Smooth muscle cell of the coronary artery (primary cell): ENCODE measurements around the gene LCN6. TPM values are rescaled to one million over a fixed set of nuclear protein-coding genes. Genes with fewer than 3 reads are reported as not detected.

ENCODE experiments used
- total RNA-seq: library from RNA; depleted of rRNA; stranded (reverse); fragments of >200 nt; gene quantifications from 2 replicates; pipeline ENCODE4 v1.2.3, GENCODE V29; 2014; ENCODE audit warnings: low replicate concordance

Gene LCN6, protein sequence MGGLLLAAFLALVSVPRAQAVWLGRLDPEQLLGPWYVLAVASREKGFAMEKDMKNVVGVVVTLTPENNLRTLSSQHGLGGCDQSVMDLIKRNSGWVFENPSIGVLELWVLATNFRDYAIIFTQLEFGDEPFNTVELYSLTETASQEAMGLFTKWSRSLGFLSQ
- total RNA-seq: not detected in 2 replicates

DNA sequence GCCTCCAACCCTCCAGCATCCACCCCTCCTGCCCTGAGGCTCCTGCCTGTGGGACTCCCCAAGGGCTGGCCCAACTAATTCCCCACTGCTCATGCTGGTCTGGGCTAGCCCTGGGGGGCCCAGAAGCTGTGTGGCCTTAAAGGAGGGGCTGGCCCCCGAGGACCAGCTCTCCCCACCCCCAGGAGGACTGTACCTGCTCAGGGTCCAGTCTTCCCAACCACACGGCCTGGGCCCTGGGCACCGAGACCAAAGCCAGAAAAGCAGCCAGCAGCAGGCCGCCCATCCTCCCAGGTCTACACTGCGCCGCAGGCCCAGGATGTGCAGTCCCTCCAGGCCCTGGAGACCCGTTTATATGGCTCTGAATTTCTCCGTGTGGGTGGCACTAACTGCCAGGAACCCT lies at the start of gene LCN6:
Gene LCN6, minus strand, starts transcription at position 325 of the 400 bp plus-strand sequence. Its CDS starts 42 bp downstream, at position 283.

DNA sequence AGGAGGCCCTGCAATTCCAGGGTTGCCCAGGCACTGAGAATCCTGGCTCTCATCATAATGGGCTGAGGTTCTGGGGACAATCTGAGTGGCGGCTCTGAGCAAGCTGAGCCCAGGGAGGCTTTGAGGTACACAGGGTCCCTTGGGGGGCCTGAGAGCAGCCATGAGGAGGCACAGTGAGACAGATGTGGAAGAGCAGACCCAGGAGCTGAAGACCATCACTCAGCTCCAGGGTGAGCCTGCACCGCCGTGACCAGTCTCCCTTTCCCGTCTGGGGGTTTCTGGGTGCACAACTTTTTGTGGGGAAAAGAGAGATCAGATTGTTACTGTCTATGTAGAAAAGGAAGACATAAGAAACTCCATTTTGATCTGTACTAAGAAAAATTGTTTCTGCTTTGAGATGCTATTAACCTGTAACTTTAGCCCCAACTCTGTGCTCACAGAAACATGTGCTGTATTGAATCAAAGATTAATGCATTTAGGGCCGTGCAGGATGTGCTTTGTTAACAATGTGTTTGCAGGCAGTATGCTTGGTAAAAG lies 48.0 kb upstream of the LCN6 start, which contains the start of gene CCDC183:
Gene CCDC183, plus strand, starts transcription at position 101 of the 537 bp plus-strand sequence. Its CDS starts 60 bp downstream, at position 161.

DNA sequence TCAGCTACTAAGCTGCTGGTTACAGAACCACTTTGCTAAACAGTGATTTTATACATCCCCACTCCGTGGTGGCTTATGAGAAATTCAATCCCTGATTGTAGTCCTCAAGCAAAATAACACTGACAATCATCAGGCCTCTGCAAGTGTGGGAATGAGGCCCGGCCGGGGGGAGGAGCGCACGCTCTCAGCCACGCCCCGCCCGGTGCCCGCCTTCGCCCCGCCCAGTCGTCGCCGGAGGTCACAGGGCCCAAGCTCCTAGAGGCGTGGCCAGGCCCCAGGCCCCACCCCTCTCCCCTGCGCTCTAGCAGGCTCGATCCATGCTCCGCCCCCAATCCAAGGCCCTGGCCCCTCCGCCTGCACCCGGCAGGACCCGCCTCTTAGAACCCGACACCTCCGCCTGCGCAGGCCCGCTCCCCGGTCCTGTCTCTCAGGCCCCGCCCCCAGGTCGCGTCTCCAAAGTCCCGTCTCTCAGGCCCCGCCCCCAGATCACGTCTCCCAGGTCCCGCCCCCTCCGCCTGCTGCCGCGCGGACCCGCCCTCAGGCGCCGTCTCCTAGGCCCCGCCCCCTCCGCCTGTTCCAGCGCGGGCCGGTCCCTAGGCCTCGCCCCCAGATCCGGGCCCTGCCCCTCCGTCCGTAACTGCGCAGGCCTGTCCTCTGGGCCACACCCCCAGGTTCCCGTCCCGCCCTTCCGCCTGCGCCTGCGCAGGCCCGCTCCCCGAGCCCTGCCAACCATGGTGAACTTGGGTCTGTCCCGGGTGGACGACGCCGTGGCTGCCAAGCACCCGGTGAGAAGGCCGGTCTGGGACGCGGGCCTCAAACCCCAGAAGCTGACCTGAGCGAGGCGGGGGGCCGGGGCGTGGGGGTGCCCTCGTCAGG lies 42.6 kb upstream of the LCN6 start, which contains the start of gene TMEM141:
Gene TMEM141, plus strand, starts transcription at position 705 of the 876 bp plus-strand sequence. Its CDS starts 27 bp downstream, at position 732.

DNA sequence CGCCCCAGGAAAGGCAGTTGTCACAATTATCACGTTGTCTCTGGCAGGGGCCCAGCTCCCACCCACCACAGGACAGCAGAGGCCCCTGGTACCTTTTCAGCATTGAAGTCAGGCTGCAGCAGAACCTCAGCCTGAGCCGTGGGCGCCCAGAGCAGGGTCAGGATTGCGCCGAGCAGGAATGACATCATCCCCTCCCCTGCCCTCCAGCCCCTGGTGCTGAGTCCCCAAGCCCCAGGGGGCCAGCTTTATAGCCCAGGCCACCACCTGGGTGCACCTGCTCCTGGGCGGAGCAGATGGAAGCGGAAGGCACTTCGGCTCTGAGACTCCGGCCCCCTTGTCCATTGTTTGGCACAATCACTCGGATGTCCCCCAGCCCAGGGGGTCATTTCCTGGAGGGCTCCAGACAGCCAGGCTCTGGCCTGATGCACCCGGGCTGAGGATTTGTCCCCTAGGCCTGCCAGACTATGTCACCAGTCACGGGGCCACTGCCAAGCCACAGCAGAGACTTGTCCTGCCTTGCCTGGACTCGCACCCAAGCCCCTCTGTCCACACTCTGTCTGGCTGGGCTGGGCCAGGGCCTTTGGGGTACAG lies 16.1 kb upstream of the LCN6 start, which contains the start of gene LCN15:
Gene LCN15, minus strand, starts transcription at position 218 of the 591 bp plus-strand sequence. Its CDS starts 30 bp downstream, at position 188.

DNA sequence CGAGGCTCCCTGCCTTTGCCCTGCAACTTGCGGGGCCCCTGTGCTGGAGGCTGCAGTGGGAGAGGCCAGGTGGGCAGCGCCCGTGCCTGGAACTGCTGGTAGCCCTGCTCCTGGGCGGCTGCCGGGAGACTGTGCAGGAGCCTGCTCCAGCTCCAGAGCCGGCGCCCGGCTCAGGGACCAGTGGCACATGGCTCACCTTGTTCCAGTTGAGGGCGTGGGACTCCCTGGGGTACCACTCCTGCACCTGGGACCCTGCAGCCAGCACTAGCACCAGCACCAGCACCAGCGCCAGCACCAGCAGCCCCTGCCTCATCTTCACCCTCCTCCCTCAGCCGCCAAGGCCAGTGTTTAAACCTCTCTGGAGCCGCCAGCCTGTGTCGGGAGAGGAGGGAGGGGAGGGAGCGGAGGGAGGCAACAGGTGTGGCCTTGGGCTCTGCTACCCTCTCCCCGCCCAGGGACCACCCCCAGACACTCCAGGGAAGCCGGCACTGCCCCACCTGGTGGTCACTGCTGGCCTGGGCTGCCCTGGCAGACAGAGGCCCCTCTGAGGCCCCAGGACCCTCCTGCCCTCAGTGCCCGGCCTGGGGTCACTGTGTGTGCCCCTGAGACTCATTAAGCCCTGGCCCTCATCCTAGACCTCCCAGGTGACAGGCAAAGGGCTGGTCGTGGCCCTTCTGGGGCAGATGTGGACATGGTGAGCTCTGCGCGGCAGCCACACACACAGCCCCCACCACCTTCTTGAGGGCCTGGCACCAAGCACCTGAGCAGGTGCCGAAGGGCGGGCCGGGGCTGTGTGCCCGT lies 5.5 kb downstream of the LCN6 start, which contains the start of gene LCN10:
Gene LCN10, minus strand, starts transcription at position 350 of the 801 bp plus-strand sequence. Its CDS starts 37 bp downstream, at position 313.

DNA sequence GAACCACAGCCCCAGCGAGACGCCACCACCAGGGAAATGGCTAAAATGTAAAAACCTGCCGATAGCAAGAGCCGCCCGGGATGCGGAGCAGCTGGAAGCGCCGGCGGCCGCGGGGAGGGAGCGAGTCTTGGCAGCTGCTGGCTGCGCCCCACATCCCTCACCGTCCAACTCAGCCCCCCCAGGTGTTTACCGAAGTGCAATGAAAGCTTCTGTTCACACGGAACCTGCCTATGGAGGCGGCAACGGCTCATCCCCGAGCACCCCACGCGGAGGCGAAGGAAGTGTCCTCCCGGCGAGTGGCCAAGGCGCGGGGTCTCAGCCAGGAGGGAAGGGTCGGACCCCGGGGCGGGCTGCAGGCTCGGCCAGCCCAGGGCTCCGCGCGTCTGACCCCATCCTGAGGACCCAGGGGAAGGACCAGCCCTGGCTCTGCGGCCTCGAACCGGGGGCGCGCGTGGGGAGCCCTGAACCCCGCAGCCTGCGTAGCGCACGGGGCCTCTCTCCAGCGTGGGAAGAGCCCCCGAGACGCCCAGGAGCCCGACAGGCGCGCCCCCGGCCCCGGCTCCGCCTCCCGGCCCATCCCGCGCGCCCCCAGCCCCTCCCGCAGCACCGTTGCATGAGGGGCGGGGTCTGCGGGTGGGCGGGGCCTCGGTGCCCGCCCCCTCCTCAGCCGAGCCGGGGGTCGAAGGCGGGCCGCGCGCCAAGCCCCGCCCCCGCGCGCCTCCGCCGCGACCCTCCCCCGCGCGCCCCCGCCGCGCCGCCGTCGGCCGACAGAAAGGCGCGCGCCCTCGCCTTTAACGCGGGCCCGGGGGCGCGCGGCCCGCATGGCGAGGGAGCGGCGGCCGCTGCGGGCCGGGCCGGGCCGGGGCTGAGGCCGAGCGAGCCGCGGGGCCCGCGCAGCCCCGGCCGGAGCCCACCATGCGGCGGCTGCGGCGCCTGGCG lies 36.3 kb downstream of the LCN6 start, which contains the start of gene DIPK1B:
Gene DIPK1B, plus strand, starts transcription at position 822 of the 939 bp plus-strand sequence. Its CDS starts 94 bp downstream, at position 916.

Other genes starting within 250 kb of the LCN6 start
- gene NOTCH1, start 202.5 kb downstream of the LCN6 start, total RNA-seq: 11.8 and 12.8 TPM in 2 replicates
- 16.5 and 38.5 TPM in 2 replicates for gene EGFL7, start 85.6 kb downstream of the LCN6 start, total RNA-seq
- gene AGPAT2, start 61.1 kb downstream of the LCN6 start, total RNA-seq: 32.1 and 44.6 TPM in 2 replicates
- gene DIPK1B, start 36.0 kb downstream of the LCN6 start, total RNA-seq: 1.1 and 16.6 TPM in 2 replicates
- not detected in 2 replicates for gene LCN10, start 5.6 kb downstream of the LCN6 start, total RNA-seq
- not detected in 2 replicates for gene LCN8, start 9.7 kb upstream of the LCN6 start, total RNA-seq
- gene LCN15, start 16.0 kb upstream of the LCN6 start, total RNA-seq: not detected in 2 replicates
- 36.9 and 88.0 TPM in 2 replicates for gene TMEM141, start 42.8 kb upstream of the LCN6 start, total RNA-seq
- gene CCDC183, start 47.8 kb upstream of the LCN6 start, total RNA-seq: 0.30 and 2.2 TPM in 2 replicates
- gene RABL6, start 59.4 kb upstream of the LCN6 start, total RNA-seq: 45.7 and 60.1 TPM in 2 replicates
- 0.90 and 1.6 TPM in 2 replicates for gene AJM1, start 94.0 kb upstream of the LCN6 start, total RNA-seq
- 229 and 269 TPM in 2 replicates for gene PHPT1, start 100.9 kb upstream of the LCN6 start, total RNA-seq
- 0.59 and 0.75 TPM in 2 replicates for gene MAMDC4, start 103.8 kb upstream of the LCN6 start, total RNA-seq
- 483 and 575 TPM in 2 replicates for gene EDF1, start 117.8 kb upstream of the LCN6 start, total RNA-seq
- gene TRAF2, start 138.0 kb upstream of the LCN6 start, total RNA-seq: 6.7 and 9.3 TPM in 2 replicates
- gene FBXW5, start 196.2 kb upstream of the LCN6 start, total RNA-seq: 139 and 223 TPM in 2 replicates
- gene C8G, start 196.7 kb upstream of the LCN6 start, total RNA-seq: not detected in 2 replicates
- not detected in 2 replicates for gene LCN12, start 203.7 kb upstream of the LCN6 start, total RNA-seq
- gene PTGDS, start 229.0 kb upstream of the LCN6 start, total RNA-seq: 1.1 and 33.0 TPM in 2 replicates
- 0.15 and 6.1 TPM in 2 replicates for gene LCNL1, start 234.5 kb upstream of the LCN6 start, total RNA-seq
- 4.6 and 11.6 TPM in 2 replicates for gene PAXX, start 243.9 kb upstream of the LCN6 start, total RNA-seq
- gene CLIC3, start 248.0 kb upstream of the LCN6 start, total RNA-seq: 1.3 and 4.6 TPM in 2 replicates